HTR-8/SVneo (cell line): ENCODE measurements around the gene ERBB3.
A peak's percentile ranks its signal among the peaks of the same experiment; 100 is the strongest.
"Not testable (repeated sequence)": the region's sequence is repeated elsewhere in the genome, so short reads cannot be mapped to it uniquely, and the experiment has no call there.

Source experiments
- DNase-seq: peaks from one replicate; pipeline ENCODE4 v3.0.0; 2011; ENCODE audit warnings: low spot score, mixed read lengths; ENCODE audit not compliant: insufficient read length
- FAIRE-seq: peaks from 2 replicates; lab custom pipeline; 2011; peaks lifted over from hg19 to GRCh38; lab: Jason Lieb, UNC

ERBB3 gene

DNA sequence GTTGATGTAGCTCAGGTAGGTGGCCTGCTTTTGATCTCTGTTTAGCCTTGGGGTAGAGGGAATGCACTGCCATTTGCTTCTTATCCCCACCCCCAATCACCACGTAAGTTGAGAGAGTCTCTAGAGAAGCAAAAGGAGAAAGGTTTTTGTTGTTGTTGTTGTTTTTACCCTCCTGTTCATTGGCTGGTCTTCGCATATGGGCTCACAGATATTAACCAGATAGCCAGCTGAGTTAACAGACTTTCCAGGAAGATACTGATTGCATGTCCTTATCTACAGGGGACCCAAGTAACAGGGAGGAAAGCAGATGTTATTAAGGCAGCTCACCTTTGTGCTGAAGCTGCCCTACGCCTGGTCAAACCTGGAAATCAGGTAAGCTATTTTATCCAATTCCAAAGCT is 27.3 kb downstream of the ERBB3 start:
- DNase-seq (no peak), FAIRE-seq (no peak)

DNA sequence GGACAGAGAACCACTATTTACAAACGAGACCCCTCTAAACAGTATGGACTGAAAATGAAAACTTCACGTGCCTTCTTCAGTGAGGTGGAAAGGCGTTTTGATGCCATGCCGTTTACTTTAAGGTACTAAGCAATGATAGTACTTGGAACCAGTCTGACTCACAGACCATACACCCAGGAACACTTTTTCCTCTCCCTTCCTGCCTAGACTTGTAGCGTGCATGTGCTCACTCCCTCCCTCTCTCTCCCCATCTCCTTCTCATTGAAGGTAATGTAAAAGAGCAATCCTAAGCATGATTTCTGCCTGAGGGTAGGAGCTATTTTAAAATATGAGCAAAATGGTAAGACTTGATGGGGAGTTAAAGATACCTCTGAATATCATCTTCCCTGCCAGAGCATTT is 30.6 kb downstream of the ERBB3 start:
- DNase-seq (no peak), FAIRE-seq (no peak)

DNA sequence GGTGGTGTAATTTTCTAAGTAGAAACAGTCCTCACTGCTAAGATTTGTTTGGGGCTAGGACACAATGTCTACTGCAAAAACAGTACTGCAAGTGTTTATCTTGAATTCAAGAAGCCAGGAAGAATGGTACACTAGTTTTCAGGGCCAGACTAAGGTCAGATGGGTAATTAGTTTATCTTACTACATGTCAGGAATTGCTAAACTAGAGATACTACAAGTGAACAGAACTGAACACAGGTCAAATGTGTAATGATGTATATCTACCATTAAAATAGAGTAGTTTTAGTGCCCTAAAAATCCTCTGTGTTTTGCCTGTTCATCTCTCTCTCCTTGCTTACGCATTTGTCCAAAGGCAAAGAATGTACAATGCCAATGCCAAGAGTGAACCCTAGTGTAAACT is 34.1 kb downstream of the ERBB3 start:
- DNase-seq (no peak), FAIRE-seq (no peak)

DNA sequence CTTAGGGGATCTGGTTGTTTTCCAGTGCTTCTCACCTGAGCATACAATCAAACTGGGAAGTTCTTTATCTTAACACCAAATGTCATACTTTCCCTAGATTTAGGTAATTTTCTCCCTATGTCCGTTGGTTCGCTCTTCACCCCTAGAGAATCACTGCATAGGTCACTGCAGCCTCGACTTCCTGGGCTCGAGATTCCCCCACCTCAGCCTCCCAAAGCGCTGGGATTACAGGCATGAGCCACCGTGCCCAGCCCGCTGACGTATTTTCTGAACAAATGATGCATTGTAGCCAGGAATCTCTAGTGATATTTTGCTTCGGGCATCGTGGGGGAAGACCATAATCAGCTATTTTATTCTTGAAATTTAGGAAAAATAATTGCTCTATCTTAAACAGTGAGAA is 35.4 kb downstream of the ERBB3 start:
- FAIRE-seq (no peak), DNase-seq (no peak)

DNA sequence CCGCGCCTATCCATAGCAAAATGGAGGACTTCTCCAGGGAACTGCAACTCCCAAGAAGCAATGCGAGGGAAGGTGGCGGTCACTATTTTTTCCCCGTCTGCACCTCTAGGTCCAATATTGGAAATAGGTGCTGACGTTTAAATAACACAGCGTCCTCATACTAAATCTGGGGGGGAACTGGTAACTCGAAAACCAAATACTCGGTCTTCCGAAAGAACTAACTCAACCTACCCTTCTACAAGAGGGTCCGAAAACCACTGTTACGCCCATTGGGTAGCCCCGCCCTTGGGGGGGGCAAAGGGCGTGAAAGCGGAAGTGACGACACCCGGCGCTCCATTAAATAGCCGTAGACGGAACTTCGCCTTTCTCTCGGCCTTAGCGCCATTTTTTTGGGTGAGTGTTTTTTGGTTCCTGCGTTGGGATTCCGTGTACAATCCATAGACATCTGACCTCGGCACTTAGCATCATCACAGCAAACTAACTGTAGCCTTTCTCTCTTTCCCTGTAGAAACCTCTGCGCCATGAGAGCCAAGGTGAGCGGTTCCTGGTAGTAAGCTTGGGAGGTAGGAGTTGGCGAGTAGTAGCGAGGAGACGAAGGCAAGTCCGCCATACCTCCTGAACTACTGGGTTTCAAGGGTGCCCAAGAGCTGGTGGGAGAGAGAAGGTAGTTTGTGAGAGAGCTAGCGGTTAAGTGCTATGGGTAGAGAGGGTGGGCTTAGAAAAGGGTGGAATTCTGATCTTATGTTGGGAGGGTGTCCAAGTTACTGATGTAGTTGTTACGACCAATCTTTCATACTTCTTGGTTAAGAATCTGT is 36.5 kb downstream of the ERBB3 start, which contains the start of gene RPL41:
Gene RPL41 (plus strand): TSS at position 367 of the 815 bp plus-strand sequence.
- FAIRE-seq = peak; percentile 23

DNA sequence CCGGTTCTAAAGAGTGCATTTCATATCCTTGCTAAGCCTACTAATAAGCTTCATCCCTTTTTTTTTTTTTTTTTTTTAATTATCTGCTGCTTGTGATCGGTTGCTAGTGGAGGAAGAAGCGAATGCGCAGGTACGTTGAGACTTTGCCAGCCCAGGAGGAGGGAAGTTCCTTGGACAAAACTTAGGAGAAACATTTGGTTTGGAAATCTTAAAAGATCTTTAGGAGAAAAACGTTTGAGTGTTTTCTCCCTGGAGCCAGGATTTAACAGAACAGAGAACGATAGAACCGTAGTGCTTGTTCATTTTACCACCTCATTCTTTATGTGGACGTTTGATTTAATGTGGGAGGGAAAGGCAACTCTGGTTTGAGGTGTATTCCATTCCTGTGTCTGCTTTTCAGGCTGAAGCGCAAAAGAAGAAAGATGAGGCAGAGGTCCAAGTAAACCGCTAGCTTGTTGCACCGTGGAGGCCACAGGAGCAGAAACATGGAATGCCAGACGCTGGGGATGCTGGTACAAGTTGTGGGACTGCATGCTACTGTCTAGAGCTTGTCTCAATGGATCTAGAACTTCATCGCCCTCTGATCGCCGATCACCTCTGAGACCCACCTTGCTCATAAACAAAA is 37.2 kb downstream of the ERBB3 start:
- DNase-seq, FAIRE-seq: not testable (repeated sequence)

More for the DNA sequence above, 36.5 kb downstream of the ERBB3 start, which contains the start of gene RPL41:
- DNase-seq = peak; percentile 69

DNA sequence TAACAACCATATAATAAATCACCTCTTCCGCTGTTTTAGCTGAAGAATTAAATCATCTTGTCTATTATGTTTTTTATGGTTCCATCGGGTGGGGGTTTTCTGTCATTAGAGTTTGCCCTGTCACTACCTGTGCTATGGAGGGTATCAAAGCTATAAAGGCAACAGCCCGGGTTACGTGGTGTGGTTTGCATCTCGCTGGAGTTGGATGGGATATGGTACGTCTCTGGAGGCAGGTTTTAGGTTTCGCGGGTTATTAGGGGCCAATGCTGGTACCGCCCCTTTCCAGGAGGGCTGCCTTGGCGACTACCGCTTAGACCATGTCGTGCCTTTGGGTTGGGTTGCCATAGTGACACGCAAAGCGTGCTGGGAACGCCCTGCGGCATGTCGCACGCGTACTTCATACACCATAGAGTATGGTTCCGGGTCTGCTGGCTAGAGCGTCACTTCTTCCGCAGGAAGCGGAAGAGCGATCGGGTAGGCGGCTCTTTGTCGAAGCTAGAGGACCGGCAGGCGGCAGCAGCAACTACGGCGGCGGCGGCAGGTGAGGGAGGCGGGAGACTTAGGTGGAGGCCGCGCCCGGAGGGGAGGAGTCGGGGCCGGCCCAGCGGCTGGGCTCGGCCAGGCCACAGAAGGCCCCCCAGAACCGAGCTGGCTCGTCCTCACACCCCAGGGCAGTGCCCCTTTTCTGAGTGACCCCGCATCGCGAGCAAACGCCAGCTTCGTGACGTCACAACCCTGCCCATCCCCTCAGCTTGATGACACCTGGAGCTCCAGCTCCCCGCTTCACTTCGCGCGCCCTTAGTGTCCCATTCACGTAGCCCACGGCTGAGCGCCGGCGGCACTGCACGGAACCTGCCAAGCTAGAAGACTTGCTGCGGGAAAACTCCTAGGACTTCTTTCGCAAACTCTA is 38.1 kb downstream of the ERBB3 start, which contains the start of gene ZC3H10:
Gene ZC3H10 (plus strand): TSS at position 489 of the 910 bp plus-strand sequence. CDS start 2,297 bp downstream, outside the sequence.
- FAIRE-seq = peak; percentile 98
- DNase-seq = peak; percentile 92

DNA sequence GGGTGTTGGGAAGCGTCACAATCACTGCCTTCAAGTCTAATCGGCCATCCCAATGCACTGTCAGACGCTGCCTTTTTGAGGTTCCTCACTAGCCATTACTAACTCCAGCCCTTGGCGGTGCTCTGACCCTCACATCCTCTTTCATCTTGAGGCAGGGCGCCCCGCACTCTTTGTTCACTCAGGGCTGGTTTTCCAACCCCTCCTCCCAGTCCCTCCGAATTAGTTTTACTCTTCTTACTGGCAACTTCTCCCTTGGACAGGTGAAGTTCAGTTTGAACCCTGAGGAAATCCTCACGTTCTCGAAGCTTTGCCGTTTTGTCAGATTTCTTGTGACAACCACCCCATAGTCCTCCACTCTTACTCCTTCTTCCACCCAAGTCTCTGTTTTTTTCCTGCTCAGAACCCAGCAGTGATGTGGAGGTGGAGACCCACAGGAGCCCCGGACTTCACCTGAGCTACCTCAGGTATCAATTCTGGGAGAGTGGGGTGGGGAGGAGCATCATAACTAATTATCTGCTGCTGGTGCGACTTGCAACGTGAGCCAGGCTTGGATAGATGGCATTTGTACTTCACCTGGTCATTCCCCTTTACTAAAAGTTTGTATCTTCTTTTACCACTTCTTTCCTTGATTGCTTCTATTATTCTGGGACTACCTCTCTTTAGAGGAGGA is 38.9 kb downstream of the ERBB3 start:
- DNase-seq = no peak
- no peak for FAIRE-seq

DNA sequence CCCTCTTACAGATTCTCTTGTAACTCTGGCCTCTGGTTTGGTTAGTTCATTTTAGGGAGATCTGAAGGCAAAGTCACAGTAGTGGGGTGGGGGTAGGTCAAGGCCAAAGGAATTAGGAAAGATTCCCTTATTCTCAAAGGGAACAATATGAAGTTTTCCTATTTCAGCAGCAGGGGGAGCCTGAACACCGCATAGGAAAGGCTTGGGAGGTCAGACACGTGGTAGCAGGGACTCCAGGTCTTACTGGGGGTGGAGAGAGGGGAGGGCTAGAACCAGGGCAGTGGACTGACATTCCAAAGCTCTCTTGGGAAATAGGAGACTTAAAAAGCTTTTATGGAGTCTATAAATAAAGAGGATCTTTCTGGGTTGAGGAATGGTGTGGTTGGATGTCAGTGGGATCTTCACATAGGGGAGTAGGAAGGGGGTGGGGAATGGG is 39.4 kb downstream of the ERBB3 start:
- DNase-seq (peak; percentile 84), FAIRE-seq (no peak)

DNA sequence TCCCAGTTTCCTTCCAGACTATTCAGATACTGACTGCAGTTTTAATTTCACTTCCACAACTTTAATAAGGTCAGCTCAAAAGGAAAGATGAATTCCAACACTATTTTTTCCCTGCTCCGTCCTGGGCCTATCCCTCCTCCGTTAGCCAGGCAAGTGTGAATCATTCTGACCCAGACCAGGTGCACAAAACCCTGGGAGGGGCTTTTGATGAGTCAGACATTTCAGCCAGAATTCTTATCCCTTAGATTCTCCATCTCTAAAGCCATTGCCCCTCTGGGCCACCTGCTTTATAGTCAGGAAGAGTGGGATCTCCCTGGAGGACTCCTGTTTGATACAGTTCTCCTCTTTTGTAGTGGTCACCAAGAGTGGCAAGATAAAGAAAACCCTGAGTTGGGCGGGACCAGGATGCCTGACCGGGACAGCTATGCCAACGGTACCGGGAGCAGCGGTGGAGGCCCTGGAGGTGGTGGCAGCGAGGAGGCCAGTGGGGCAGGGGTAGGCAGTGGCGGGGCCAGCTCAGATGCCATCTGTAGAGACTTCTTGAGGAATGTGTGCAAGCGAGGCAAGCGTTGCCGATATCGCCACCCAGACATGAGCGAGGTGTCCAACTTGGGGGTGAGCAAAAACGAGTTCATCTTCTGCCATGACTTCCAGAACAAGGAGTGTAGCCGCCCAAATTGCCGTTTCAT is 40.3 kb downstream of the ERBB3 start:
- FAIRE-seq (no peak), DNase-seq (no peak)

DNA sequence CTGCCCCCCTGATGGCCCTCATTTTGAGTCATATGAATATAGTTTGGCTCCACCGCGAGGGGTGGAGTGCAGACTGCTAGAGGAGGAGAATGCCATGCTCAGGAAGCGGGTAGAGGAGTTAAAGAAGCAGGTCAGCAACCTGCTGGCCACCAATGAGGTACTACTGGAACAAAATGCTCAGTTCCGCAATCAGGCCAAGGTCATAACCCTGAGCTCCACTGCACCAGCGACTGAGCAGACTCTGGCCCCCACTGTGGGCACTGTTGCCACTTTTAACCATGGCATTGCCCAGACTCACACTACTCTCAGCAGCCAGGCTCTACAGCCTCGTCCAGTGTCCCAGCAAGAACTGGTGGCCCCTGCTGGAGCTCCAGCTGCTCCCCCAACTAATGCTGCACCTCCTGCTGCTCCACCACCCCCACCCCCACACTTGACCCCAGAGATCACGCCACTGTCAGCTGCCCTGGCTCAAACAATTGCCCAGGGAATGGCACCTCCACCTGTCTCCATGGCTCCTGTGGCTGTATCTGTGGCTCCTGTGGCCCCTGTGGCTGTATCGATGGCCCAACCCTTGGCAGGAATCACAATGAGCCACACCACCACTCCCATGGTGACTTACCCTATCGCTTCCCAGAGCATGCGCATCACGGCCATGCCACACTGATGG is 41.4 kb downstream of the ERBB3 start:
- no peak for DNase-seq
- no peak for FAIRE-seq

DNA sequence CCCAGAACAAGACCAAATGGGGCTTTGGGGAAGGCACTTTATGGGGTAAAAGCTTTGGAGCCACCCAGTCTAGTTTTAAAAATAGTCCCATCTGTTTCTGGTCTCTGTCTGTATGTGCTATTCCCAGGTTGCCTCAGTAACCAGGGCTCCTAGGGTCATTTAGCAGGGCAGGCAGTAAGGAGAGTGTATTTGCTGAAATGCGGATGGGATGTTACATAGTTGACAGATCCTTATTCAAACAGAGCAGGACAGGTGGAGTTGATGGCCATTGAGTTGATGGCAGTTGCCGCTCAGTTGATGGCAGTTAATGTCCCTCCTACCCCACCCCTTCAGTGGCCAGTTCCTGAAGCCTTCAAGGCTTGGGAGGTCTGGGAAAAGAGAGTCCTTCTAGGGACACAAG is 42.7 kb downstream of the ERBB3 start:
- FAIRE-seq = no peak

DNA sequence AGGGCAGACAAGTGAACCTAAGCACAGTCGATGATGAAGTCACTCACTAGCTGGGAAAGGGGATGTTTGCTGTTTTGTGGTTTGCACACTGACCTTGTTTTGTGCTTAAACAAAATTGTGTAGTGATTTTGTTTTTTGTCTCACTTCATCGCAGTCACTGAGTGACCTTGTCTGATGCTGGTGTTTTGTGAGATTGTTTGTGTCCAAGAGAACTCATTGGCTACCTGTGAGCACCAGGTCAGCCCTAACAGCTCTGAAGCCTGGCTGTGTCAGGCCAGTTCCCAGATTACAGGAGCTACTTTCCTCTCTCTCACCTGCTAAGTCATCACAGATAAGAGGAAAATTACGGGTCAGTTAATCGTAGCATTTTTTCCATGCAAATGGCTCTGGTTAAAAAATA is 44.2 kb downstream of the ERBB3 start:
- FAIRE-seq (no peak), DNase-seq (no peak)

More for the DNA sequence above, 42.7 kb downstream of the ERBB3 start:
- no peak for DNase-seq

DNA sequence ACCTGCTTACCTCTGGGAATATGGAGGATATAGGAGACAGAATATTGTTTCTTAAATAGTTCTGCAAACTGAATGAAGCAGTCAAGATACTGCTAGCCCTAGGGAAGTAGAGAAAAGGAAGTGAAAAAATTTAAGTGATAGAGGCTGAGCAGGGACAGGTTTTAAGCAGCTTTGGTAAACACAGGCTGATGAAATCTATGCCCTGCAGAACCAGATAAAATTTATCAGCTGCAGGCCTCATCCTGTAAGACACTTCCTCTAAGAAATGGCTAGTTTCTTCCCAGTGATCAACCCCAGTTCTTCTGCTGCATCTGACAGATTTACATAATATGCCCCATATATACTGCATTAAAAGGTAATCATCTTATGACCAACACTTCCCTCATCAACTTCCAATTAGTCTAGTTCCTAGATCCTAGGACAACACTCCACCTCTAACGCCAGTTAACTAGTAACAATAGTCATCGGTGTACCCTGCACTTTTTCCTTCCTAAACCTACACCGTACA is 46.8 kb downstream of the ERBB3 start:
- FAIRE-seq = no peak

DNA sequence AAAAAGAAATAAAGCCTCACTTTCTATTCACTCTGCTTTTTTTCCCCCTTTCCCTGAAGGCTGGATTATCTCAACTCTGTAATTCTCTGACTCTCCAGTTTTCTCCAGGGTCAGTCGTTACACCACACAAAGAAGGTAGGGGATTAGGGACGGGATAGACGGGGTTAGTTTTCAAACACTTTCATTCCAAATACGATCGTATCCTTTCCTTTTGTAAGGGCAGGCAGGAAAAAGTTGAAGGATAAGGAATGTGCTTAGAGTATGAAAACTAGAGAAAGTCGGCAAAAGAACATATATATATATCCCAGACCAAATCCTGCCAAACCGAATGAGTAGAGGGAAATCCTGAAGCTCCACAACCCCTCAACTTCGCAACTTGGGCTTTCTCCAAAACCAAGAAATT is 47.5 kb downstream of the ERBB3 start:
- FAIRE-seq = no peak

More for the DNA sequence above, 46.8 kb downstream of the ERBB3 start:
- DNase-seq = no peak

DNA sequence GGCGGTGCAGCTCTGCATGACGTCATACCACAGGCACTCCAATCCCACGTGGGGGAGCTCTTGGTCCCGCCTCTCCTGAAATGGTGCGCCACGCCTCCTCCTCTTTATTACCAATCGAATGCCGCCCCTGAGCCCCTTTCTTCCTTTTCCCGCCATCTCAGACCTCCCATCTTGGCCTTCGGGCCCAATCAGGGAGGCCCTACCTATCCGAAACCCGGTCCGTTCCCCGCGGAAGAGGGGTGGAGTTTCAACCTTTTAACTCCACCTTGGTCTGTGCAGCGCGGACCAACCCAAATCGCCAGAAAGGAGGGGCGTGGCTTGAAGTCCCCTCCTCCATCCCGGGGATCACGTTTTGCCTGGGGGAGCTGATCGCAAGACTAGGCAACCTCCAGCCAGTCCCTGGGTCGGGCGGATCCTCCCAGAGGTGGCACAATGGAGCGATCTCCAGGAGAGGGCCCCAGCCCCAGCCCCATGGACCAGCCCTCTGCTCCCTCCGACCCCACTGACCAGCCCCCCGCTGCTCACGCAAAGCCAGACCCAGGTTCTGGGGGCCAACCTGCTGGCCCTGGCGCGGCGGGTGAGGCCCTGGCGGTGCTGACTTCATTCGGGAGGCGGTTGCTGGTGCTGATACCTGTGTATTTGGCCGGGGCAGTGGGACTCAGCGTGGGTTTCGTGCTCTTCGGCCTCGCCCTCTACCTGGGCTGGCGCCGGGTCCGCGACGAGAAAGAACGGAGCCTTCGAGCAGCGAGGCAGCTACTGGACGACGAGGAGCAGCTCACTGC is 48.1 kb downstream of the ERBB3 start, which contains the start of gene ESYT1:
Gene ESYT1 (plus strand): TSS at position 380 of the 782 bp plus-strand sequence. CDS start 53 bp downstream, at position 433.
- DNase-seq (peak; percentile 98), FAIRE-seq (peak; percentile 80)

More for the DNA sequence above, 47.5 kb downstream of the ERBB3 start:
- DNase-seq = no peak

DNA sequence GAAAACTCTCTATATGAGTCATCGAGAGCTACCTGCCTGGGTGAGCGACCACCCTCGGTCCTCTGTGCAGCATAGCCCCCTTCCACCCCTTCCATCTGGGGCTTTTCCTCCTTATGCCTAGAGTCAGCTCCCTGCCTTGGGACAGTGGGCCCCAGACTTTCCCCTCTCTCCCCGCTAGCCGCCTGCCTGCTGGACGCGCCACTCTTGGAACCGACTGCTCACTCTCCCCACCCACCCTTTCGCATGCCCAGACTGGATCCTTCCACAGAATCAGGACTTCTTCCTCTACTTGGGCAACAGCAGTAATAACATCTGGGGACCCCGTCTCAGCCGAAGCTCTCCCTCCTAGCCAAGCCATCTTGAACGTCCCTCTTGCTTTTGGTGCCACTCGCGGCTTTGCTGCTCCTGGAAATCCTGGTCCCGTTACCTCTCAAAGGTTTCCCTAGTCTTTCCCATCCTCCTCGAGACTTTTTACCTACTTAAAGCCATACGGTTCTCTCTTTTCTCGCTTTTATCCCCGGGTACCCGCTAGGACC is 48.8 kb downstream of the ERBB3 start:
- DNase-seq (no peak), FAIRE-seq (no peak)
